Left cardiac atrium (tissue), 4 donors: ENCODE results near the gene PDIA6. TPM values are rescaled to one million over a fixed set of nuclear protein-coding genes. Genes with fewer than 3 reads are reported as not detected.
"Not testable (repeated sequence)": the region's sequence is repeated elsewhere in the genome, so short reads cannot be mapped to it uniquely, and the experiment has no call there.

Experiments used
- ATAC-seq, 2 donors: fragments of 200-7000 bp; cut with Tn5 transposase; one replicate each; pipeline ENCODE4 v1.9.1; 2020; ENCODE audit warnings: mild to moderate bottlenecking in 2 of 2, moderate library complexity in 2 of 2
- DNase-seq: peaks from one replicate; pipeline ENCODE4 v3.0.0-alpha.2; 2020
- intact Hi-C, 2 donors: fragments of 100-400 bp; cut with DNase I; formaldehyde crosslinking; loops; one replicate each; pipeline versions ENCODE4 v1.14.1 to v1.15.1; 2022 to 2023
- total RNA-seq, 2 donors: library from RNA; stranded (reverse); fragmentation: NEBNext Ultra II Directional; extraction: Animal tissue kit (Norgen Biotek cat#: 25700); gene quantifications; one replicate each; pipeline ENCODE4 v1.2.1, GENCODE V29; 2021
- donor health status: DM: no; HTN: yes; CAD: no.
- donor health status: DM: no; HTN: yes; CAD: no; lungs with severe emphysema.
- donor health status: DM: yes; HTN: yes; CAD: no.
- donor health status: Dilated cardiomyopathy.

The PDIA6 gene
- total RNA-seq, 2 donors from 2014 or later: 149 to 157 TPM

GRCh38 chr2:10814571-10815331 is 2.2 kb upstream of the PDIA6 start:
- ATAC-seq (no peak), DNase-seq (no peak)
- intact Hi-C loops: no loop called here

DNA sequence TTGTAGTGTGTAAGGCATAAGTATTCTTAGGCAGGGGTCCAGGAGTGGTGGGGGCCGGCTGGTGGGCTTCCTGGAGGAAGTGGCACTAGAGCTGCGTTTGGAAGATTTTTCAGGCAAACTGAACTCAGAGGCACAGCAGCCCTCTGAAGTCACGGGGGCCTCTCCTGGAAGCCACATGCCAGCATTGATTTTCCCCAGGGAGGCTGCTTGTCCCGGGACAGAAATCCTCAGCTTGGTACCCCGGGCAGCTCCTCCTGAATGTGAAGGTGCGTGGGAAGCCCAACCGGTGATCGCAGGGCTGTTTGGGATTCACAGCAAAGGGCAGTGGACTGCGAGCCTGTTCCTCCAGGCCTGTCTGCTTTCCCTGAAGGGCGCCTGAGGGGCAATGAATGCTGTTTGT is 1.6 kb upstream of the PDIA6 start:
- no peak for DNase-seq
- ATAC-seq: no peak
- intact Hi-C loops: no loop called here

- intact Hi-C loops, DNase-seq, ATAC-seq: not testable (repeated sequence)
Observed at GRCh38 chr2:10813163-10814138, 866 bp upstream of the PDIA6 start.

GRCh38 chr2:10811517-10811916 is 1.1 kb downstream of the PDIA6 start:
- no peak for DNase-seq
- no peak for ATAC-seq
- intact Hi-C loops: no loop called here

DNA sequence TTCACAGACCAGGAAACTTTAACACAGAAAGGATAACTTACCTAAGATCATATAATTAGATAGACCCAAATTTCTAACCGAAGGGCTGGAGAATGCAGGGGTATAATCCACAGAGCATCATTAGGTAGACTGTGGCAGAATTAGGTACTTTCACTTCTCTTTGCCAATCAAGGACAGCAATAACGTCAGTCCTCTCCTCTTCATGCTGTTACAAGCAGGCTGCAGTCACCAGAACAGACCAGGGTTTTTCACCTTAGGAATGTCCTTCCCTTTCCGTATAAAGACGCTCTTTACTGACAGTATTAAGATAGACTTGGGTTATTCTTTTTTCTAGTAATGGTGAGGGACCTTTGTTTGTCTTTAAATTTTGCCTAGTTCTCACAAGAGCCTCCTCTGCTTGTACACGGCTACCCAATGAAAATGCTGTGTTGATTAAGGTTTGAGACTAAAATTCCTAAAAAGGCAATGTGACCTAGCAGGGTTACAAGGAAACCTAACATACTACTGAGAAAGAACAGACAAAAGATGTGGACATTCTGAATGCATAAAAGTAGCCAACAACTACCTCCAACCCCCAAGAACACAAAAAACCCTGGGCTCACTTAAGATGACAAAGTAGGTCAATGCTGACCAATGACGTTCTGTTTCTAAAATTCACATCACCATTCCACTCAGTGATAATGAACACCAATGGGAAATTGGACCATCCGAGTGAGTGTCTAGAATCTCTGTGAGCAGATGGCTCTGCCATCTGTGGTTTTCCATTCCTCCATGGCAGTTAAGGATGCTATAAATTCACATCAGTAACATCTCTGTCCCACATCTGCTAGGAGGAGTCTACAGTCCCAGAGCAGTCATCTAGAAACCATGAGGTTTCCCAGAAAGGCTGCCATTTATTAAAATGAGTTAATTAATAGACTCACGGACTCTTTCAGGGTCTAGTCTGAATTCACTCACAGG is 2.1 kb downstream of the PDIA6 start:
- intact Hi-C loops: no loop called here
- ATAC-seq (no peak), DNase-seq (no peak)

DNA sequence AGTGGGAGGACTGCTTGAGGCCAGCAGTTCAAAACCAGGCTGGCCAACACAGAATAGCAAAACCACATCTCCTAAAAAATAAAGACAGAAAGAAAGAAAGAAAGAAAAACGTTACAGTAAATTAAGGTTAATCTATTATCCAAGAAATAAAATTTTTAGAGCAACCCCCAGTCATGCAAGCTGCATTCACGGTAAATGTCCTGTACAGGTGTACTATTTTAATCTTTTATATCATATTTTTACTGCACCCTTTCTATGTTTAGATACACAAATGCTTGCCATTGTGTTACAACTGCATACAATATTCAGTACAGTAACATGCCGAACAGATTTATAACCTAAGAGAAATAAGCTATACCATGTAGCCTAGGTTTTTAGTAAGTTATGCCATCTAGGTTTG is 6.0 kb downstream of the PDIA6 start:
- DNase-seq: no peak
- intact Hi-C loops: no loop called here
- ATAC-seq: no peak

GRCh38 chr2:10805990-10806389 is 6.6 kb downstream of the PDIA6 start:
- ATAC-seq, intact Hi-C loops, DNase-seq: not testable (repeated sequence)

DNA sequence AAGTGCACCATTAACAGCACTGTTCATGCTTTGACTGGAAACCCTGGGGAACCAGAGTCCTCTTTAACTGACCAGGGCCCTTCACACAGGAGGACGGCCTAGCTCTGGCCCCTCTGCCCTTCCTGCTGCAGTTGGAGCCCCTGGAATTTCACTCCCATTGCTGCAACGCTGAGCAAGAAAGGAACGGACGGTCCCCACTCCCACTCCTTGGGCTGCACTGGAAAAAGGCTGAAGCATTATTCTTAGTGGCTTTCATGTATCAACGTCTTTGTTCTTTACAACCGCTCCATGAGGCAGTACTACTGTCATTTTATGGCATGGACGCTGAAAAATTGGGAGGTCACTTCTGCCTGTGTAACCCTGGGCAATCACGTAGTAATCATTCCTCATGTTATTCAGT is 9.9 kb downstream of the PDIA6 start:
- intact Hi-C loops: no loop called here
- no peak for ATAC-seq

GRCh38 chr2:10800163-10800562 is 12.4 kb downstream of the PDIA6 start:
- DNase-seq (no peak), ATAC-seq (no peak)
- intact Hi-C loops: no loop called here

More for the DNA sequence above, 9.9 kb downstream of the PDIA6 start:
- no peak for DNase-seq

DNA sequence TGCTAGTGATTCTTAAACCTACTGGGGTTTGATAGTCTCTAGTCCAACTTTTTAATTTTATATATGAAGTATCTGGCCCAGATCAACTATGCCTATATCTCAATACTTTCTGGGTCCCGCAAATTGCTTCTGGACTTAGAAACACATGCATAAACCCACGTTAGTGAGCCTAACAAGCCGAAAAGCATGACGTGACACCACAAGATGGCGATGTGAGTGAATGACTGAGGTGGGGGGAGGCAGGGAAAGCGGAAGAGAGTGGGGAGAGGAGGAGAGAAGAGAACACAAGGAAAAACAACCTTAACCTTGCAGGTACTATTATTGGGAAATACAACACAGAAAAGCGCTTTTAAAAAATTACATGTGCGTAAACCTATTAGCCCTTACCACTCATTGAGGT is 13.8 kb downstream of the PDIA6 start:
- DNase-seq (no peak), ATAC-seq (no peak)
- intact Hi-C loops: no loop called here

DNA sequence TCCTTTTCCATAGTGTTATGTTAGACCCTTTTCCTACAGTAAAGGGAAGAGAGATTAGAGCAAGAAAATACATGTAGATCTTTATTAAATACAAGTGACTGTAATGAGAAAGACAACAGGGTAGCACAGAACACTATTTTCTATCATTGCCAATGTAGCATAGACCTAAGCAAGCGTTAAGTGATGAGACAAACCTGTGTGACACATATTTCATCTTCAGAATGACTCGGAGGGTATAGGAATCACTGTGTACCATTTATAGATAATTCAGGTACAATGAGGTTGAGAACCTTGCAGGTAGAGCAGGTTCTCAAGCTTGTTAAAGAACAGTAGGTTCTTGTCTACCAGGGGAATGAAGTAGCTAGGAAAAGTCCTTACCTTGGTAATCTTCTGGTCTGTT is 15.9 kb downstream of the PDIA6 start:
- ATAC-seq (no peak), DNase-seq (no peak)
- intact Hi-C loops: no loop called here

GRCh38 chr2:10795508-10796046 is 17.0 kb downstream of the PDIA6 start:
- intact Hi-C loops: no loop called here
- no peak for ATAC-seq
- no peak for DNase-seq

DNA sequence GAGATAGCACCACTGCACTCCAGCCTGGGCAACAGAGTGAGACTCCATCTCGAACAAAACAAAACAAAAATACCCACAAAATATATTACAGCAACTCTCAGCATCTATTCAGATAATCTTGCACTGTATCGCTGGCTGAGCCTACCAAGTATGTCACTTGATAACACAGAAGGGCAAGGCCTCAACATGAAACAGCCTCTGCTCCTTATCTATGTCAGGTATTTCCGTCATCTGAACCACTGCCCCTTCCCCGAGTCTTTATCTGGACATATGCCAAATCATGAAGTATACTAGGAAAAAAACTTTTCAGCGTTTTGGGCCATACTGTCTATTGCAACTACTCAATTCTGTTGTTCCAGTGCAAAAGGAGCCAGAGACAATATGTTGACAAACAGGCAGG is 17.7 kb downstream of the PDIA6 start:
- intact Hi-C loops: no loop called here
- DNase-seq (no peak), ATAC-seq (no peak)

- no peak for DNase-seq
- intact Hi-C loops: no loop called here
- ATAC-seq: no peak
Observed at GRCh38 chr2:10793816-10794215, 18.8 kb downstream of the PDIA6 start.

DNA sequence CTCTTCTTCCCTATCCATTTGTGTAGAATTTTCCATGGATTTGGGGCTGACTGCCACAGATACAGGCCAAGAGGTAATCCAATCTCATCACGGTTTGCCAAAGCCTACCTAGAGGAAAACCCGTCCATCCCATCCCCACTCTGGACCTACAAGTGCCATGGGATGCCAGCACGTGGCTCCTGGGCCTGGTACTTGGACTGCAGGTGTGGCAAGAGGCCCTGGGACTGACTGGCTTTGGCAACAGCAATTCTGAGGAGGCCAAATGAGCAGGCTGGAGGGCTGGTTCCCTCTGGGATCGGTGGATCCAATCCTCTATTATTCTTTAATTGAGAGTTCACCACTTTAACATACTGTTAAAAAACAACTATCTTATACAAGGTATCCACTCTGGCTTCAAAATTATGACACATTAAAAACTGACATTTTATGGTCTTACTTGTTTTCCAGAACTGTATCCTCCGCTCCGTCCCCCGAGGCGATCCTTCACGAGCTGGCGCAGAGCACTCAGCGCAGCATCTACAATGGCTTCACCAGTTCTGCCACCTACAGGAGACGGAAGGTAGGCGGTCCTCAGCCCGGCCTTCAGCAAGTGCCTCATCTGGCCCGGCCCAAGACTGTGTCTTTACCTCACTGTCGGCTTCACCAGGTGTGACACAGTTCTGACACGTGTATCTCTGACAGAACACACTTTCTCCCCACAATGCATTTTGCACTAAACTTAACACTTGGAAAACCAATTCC is 19.8 kb downstream of the PDIA6 start:
- no peak for DNase-seq
- ATAC-seq: no peak
- intact Hi-C loops: no loop called here

- intact Hi-C loops: no loop called here
- ATAC-seq: no peak
- DNase-seq: no peak
Observed at GRCh38 chr2:10792001-10792634, 20.5 kb downstream of the PDIA6 start.

DNA sequence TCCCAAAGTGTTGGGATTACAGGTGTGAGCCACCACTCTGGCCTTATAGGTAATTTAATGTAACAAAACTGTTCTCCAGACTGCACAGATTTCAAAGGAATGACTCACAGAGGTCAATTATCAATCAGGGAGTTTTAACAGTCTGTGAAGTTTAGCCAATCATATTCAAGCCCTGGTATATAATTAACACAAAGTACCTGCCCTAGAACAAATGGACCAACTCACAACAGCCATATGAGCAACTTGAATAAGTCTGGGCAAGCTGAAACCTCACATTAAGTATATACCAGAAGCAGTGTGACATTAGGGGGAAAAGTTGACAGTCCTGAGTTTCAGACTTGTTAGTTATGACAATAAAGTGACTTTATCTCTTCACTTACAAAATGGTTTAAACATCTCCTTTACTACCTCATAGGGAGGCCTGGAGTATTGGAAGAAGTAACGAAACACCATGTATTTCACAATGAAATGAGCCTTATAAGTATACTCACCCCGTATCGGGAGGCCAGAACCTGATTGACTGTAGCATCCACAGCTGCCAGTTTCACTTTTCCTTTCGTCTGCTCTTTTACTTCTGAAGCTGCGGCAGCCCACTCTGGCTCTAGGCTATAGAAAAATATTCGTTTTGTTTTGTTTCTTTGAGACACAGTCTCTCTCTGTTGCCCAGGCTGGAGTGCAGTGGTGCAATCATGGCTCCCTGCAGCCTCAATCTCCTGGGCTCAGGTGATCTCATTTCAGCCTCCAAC is 22.2 kb downstream of the PDIA6 start:
- no peak for ATAC-seq
- no peak for DNase-seq
- intact Hi-C loops: no loop called here
